ENCODE results near the gene ABTB2.

Gene ABTB2

GRCh38 chr11:34168642-34169420, 189.0 kb downstream of the ABTB2 start:
- DNase-seq (no peak), ATAC-seq (no peak)
- Mint-ChIP-seq H3K27ac (no peak overlapping the region), H3K9me3 (no peaks in the 10 kb centered on the region), H3K27me3 (peaks cover 6% of the 10 kb centered on the region), H3K4me3 (no peak overlapping the region), H3K36me3 (ENCODE audit: low read depth) (peaks cover 2% of the 10 kb centered on the region), H3K4me1 (peaks cover 3% of the 10 kb centered on the region)

- DNase-seq: no peak
These were observed 189.8 kb downstream of the ABTB2 start for GRCh38 chr11:34167961-34168360.

GRCh38 chr11:34166806-34167740, 190.7 kb downstream of the ABTB2 start:
- Mint-ChIP-seq H3K27ac (no peak overlapping the region), H3K36me3 (ENCODE audit: low read depth) (peaks cover 2% of the 10 kb centered on the region)
- DNase-seq: no peak

More at GRCh38 chr11:34167961-34168360, 189.8 kb downstream of the ABTB2 start:
- H3K27me3 Mint-ChIP-seq: peaks cover 6% of the 10 kb centered on the region
- no peaks in the 10 kb centered on the region for H3K4me1 Mint-ChIP-seq
- H3K4me3 Mint-ChIP-seq: no peak overlapping the region
- peaks cover 2% of the 10 kb centered on the region for H3K36me3 Mint-ChIP-seq (ENCODE audit: low read depth)
- H3K27ac Mint-ChIP-seq: no peak overlapping the region
- no peaks in the 10 kb centered on the region for H3K9me3 Mint-ChIP-seq
- no peak for ATAC-seq

GRCh38 chr11:34165786-34166555, 191.8 kb downstream of the ABTB2 start:
- no peak overlapping the region for H3K4me3 Mint-ChIP-seq
- H3K27ac Mint-ChIP-seq: no peak overlapping the region
- ATAC-seq: no peak
- H3K4me1 Mint-ChIP-seq: peaks cover 8% of the 10 kb centered on the region
- H3K36me3 Mint-ChIP-seq (ENCODE audit: low read depth): peaks cover 1% of the 10 kb centered on the region
- no peak for DNase-seq
- no peaks in the 10 kb centered on the region for H3K9me3 Mint-ChIP-seq
- peaks cover 2% of the 10 kb centered on the region for H3K27me3 Mint-ChIP-seq

More at GRCh38 chr11:34166806-34167740, 190.7 kb downstream of the ABTB2 start:
- peaks cover 2% of the 10 kb centered on the region for H3K27me3 Mint-ChIP-seq
- H3K4me1 Mint-ChIP-seq: no peaks in the 10 kb centered on the region
- H3K4me3 Mint-ChIP-seq: no peak overlapping the region
- no peak for ATAC-seq
- H3K9me3 Mint-ChIP-seq: no peaks in the 10 kb centered on the region

- H3K4me3 Mint-ChIP-seq: no peak overlapping the region
- H3K9me3 Mint-ChIP-seq: no peaks in the 10 kb centered on the region
- ATAC-seq (no peak), DNase-seq (no peak)
- no peak overlapping the region for H3K27ac Mint-ChIP-seq
- peaks cover 8% of the 10 kb centered on the region for H3K4me1 Mint-ChIP-seq
- H3K27me3 Mint-ChIP-seq: no peaks in the 10 kb centered on the region
- H3K36me3 Mint-ChIP-seq (ENCODE audit: low read depth): no peaks in the 10 kb centered on the region
These were observed 192.7 kb downstream of the ABTB2 start for GRCh38 chr11:34165121-34165520.

GRCh38 chr11:34162856-34163255, 195.0 kb downstream of the ABTB2 start:
- H3K4me3 Mint-ChIP-seq: no peak overlapping the region
- DNase-seq: no peak
- peaks cover 1% of the 10 kb centered on the region for H3K36me3 Mint-ChIP-seq (ENCODE audit: low read depth)
- no peak for ATAC-seq
- no peak overlapping the region for H3K27ac Mint-ChIP-seq
- H3K27me3 Mint-ChIP-seq: no peaks in the 10 kb centered on the region
- peaks cover 24% of the 10 kb centered on the region for H3K4me1 Mint-ChIP-seq
- H3K9me3 Mint-ChIP-seq: no peaks in the 10 kb centered on the region

GRCh38 chr11:34162493-34162820, 195.4 kb downstream of the ABTB2 start:
- H3K27me3 Mint-ChIP-seq: no peaks in the 10 kb centered on the region
- no peak overlapping the region for H3K27ac Mint-ChIP-seq
- peaks cover 27% of the 10 kb centered on the region for H3K4me1 Mint-ChIP-seq
- H3K36me3 Mint-ChIP-seq (ENCODE audit: low read depth): peaks cover 3% of the 10 kb centered on the region
- DNase-seq (no peak), ATAC-seq (no peak)
- H3K9me3 Mint-ChIP-seq: no peaks in the 10 kb centered on the region
- no peak overlapping the region for H3K4me3 Mint-ChIP-seq

GRCh38 chr11:34161812-34162492, 195.9 kb downstream of the ABTB2 start:
- peaks cover 27% of the 10 kb centered on the region for H3K4me1 Mint-ChIP-seq
- ATAC-seq: peak; percentile 86
- H3K27ac Mint-ChIP-seq: peak overlapping the region; percentile 39
- H3K27me3 Mint-ChIP-seq: no peaks in the 10 kb centered on the region
- no peak overlapping the region for H3K4me3 Mint-ChIP-seq
- peaks cover 3% of the 10 kb centered on the region for H3K36me3 Mint-ChIP-seq (ENCODE audit: low read depth)
- H3K9me3 Mint-ChIP-seq: no peaks in the 10 kb centered on the region
- DNase-seq: peak; percentile 55

- DNase-seq (no peak), ATAC-seq (no peak)
- H3K27me3 Mint-ChIP-seq: no peaks in the 10 kb centered on the region
- H3K36me3 Mint-ChIP-seq (ENCODE audit: low read depth): peaks cover 5% of the 10 kb centered on the region
- H3K4me1 Mint-ChIP-seq: peaks cover 27% of the 10 kb centered on the region
- no peak overlapping the region for H3K27ac Mint-ChIP-seq
- no peak overlapping the region for H3K4me3 Mint-ChIP-seq
- no peaks in the 10 kb centered on the region for H3K9me3 Mint-ChIP-seq
These were observed 196.4 kb downstream of the ABTB2 start for GRCh38 chr11:34161361-34161760.

GRCh38 chr11:34160791-34161190, 197.0 kb downstream of the ABTB2 start:
- Mint-ChIP-seq H3K4me1 (peaks cover 27% of the 10 kb centered on the region), H3K27me3 (no peaks in the 10 kb centered on the region), H3K9me3 (no peaks in the 10 kb centered on the region), H3K4me3 (no peak overlapping the region), H3K36me3 (ENCODE audit: low read depth) (peaks cover 5% of the 10 kb centered on the region), H3K27ac (no peak overlapping the region)
- no peak for DNase-seq
- no peak for ATAC-seq

- no peaks in the 10 kb centered on the region for H3K27me3 Mint-ChIP-seq
- H3K27ac Mint-ChIP-seq: no peak overlapping the region
- H3K9me3 Mint-ChIP-seq: no peaks in the 10 kb centered on the region
- DNase-seq (no peak), ATAC-seq (no peak)
- H3K4me1 Mint-ChIP-seq: peaks cover 27% of the 10 kb centered on the region
- no peak overlapping the region for H3K4me3 Mint-ChIP-seq
- H3K36me3 Mint-ChIP-seq (ENCODE audit: low read depth): peaks cover 5% of the 10 kb centered on the region
These were observed 197.6 kb downstream of the ABTB2 start for GRCh38 chr11:34160049-34160721.

- peak; percentile 34 for ATAC-seq
- H3K4me3 Mint-ChIP-seq: no peak overlapping the region
- no peaks in the 10 kb centered on the region for H3K27me3 Mint-ChIP-seq
- H3K9me3 Mint-ChIP-seq: no peaks in the 10 kb centered on the region
- H3K4me1 Mint-ChIP-seq: peaks cover 34% of the 10 kb centered on the region
- DNase-seq: peak; percentile 42
- peak overlapping the region; percentile 51 for H3K27ac Mint-ChIP-seq
- peaks cover 6% of the 10 kb centered on the region for H3K36me3 Mint-ChIP-seq (ENCODE audit: low read depth)
These were observed 199.1 kb downstream of the ABTB2 start for GRCh38 chr11:34158661-34159060.

GRCh38 chr11:34157163-34157562, 200.6 kb downstream of the ABTB2 start:
- Mint-ChIP-seq H3K9me3 (no peaks in the 10 kb centered on the region), H3K27ac (no peak overlapping the region), H3K36me3 (ENCODE audit: low read depth) (peaks cover 9% of the 10 kb centered on the region), H3K27me3 (no peaks in the 10 kb centered on the region), H3K4me3 (no peak overlapping the region), H3K4me1 (peaks cover 37% of the 10 kb centered on the region)
- ATAC-seq (no peak), DNase-seq (no peak)

GRCh38 chr11:34155757-34156062, 202.1 kb downstream of the ABTB2 start:
- Mint-ChIP-seq H3K27me3 (no peaks in the 10 kb centered on the region), H3K9me3 (no peaks in the 10 kb centered on the region), H3K27ac (no peak overlapping the region), H3K4me1 (peaks cover 30% of the 10 kb centered on the region), H3K36me3 (ENCODE audit: low read depth) (peaks cover 9% of the 10 kb centered on the region), H3K4me3 (no peak overlapping the region)
- no peak for DNase-seq
- ATAC-seq: no peak
